Caco-2 (cell line): Measurements from ENCODE around the gene VWA8. TPM values are rescaled to one million over a fixed set of nuclear protein-coding genes. Genes with fewer than 3 reads are reported as not detected.

Experiments
- BruUV-seq: library from RNA; stranded (reverse); fragments of 400-500 nt; replicated peaks from 2 replicates; lab custom pipeline; 2021; lab: Mats Ljungman, UMichigan
- CTCF ChIA-PET: fragments of 300-600 bp; sonication (Branson Sonifier 250); formaldehyde crosslinking; loops from one replicate; lab custom pipeline; 2022; ENCODE audit warnings: antibody characterized with exemption; lab: Charles Lee
- POLR2A ChIA-PET: fragments of 300-600 bp; sonication (Branson Sonifier 250); formaldehyde crosslinking; loops from one replicate; lab custom pipeline; 2022; ENCODE audit warnings: antibody characterized with exemption; lab: Charles Lee
- DNase-seq, 2 experiments: peaks; one replicate each; pipeline versions ENCODE4 v3.0.0 to v3.0.0-alpha.2; 2020 to 2022
- H3K27me3 ChIP-seq: replicated peaks from 2 replicates; pipeline ENCODE4 v1.6.0; 2011; ENCODE audit warnings: low read length; ENCODE audit not compliant: control insufficient read depth, insufficient read depth
- H3K36me3 ChIP-seq: 2 replicates; pipeline ENCODE4 v1.5.1; 2011; ENCODE audit warnings: low read length; ENCODE audit not compliant: control insufficient read depth, insufficient read depth
- H3K4me1 ChIP-seq: fragments of 250-450 bp; sonication (Bioruptor Pico); 2 replicates; pipeline ENCODE4 v1.5.1; 2020; ENCODE audit warnings: mild to moderate bottlenecking
- H3K4me3 ChIP-seq: 2 replicates; pipeline ENCODE4 v1.5.1; 2011; ENCODE audit warnings: low read depth, mild to moderate bottlenecking, control low read depth, low read length
- H3K9me3 ChIP-seq: fragments of 250-450 bp; sonication (Bioruptor Pico); 2 replicates; pipeline ENCODE4 v1.5.1; 2020; ENCODE audit warnings: mild to moderate bottlenecking, moderate library complexity
- H3K27ac Mint-ChIP-seq: one replicate; pipeline ENCODE4 v1.8.0; 2022; ENCODE audit warnings: mixed read lengths; ENCODE audit not compliant: unreplicated experiment
- H3K27me3 Mint-ChIP-seq: one replicate; pipeline ENCODE4 v1.8.0; 2022; ENCODE audit warnings: mixed read lengths; ENCODE audit not compliant: insufficient read depth, unreplicated experiment
- H3K36me3 Mint-ChIP-seq: one replicate; pipeline ENCODE4 v1.8.0; 2022; ENCODE audit warnings: mild to moderate bottlenecking, mixed read lengths; ENCODE audit not compliant: insufficient read depth, unreplicated experiment
- H3K4me1 Mint-ChIP-seq: one replicate; pipeline ENCODE4 v1.8.0; 2022; ENCODE audit warnings: low read depth, mixed read lengths; ENCODE audit not compliant: unreplicated experiment
- H3K4me3 Mint-ChIP-seq: one replicate; pipeline ENCODE4 v1.8.0; 2022; ENCODE audit warnings: mild to moderate bottlenecking, moderate library complexity, mixed read lengths; ENCODE audit not compliant: unreplicated experiment
- H3K9me3 Mint-ChIP-seq: one replicate; pipeline ENCODE4 v1.8.0; 2022; ENCODE audit warnings: mixed read lengths; ENCODE audit not compliant: unreplicated experiment
- intact Hi-C: fragments of 100-400 bp; cut with micrococcal nuclease; formaldehyde crosslinking; loops from one replicate; pipeline ENCODE4 v1.10.0; 2022; ENCODE audit not compliant: unreplicated experiment
- total RNA-seq: library from RNA; stranded (reverse); gene quantifications from 2 replicates; pipeline ENCODE4 v1.2.3, GENCODE V29; 2022
- TF ChIP-seq, protein P1 (sequence below), 2 experiments: fragments of 200-600 bp in 1 of 2; IDR thresholded peaks; 1 replicate in 1 of 2; 2 replicates in 1 of 2; pipeline versions ENCODE4 v1.5.1 to v1.8.0; 2011 to 2022; ENCODE audit warnings: antibody characterized with exemption in 1 of 2, control low read depth in 1 of 2, inconsistent platforms in 1 of 2, low read depth in 1 of 2, low read length in 1 of 2, mild to moderate bottlenecking in 1 of 2, moderate library complexity in 1 of 2; ENCODE audit not compliant: insufficient read depth in 1 of 2, severe bottlenecking in 1 of 2, unreplicated experiment in 1 of 2

The VWA8 gene
- total RNA-seq, 1 experiment from 2014 or later, result 20.7 TPM

- Mint-ChIP-seq H3K4me1 (peaks cover 58% of the 10 kb centered on the region), H3K27me3 (no peaks in the 10 kb centered on the region), H3K4me3 (no peak overlapping the region), H3K27ac (no peak overlapping the region), H3K36me3 (peaks cover 6% of the 10 kb centered on the region), H3K9me3 (peaks cover 16% of the 10 kb centered on the region)
- Histone ChIP-seq H3K9me3 (no peaks in the 10 kb centered on the region), H3K4me3 (no peak overlapping the region), H3K36me3 (no peaks in the 10 kb centered on the region; the same call in 1 of the 2 replicates), H3K4me1 (peaks cover 55% of the 10 kb centered on the region), H3K27me3 (no peaks in the 10 kb centered on the region)
- BruUV-seq, result no TSS peak
- no peak for DNase-seq
- POLR2A ChIA-PET, result no interaction called here
- intact Hi-C loops, result no loop called here
- TF ChIP-seq, protein P1, sequence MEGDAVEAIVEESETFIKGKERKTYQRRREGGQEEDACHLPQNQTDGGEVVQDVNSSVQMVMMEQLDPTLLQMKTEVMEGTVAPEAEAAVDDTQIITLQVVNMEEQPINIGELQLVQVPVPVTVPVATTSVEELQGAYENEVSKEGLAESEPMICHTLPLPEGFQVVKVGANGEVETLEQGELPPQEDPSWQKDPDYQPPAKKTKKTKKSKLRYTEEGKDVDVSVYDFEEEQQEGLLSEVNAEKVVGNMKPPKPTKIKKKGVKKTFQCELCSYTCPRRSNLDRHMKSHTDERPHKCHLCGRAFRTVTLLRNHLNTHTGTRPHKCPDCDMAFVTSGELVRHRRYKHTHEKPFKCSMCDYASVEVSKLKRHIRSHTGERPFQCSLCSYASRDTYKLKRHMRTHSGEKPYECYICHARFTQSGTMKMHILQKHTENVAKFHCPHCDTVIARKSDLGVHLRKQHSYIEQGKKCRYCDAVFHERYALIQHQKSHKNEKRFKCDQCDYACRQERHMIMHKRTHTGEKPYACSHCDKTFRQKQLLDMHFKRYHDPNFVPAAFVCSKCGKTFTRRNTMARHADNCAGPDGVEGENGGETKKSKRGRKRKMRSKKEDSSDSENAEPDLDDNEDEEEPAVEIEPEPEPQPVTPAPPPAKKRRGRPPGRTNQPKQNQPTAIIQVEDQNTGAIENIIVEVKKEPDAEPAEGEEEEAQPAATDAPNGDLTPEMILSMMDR (IDR thresholded peaks at IDR 0.05; ENCODE audit: insufficient read depth in 1 of 2, low read depth in 1 of 2, low read length in 1 of 2, severe bottlenecking in 1 of 2, unreplicated experiment in 1 of 2), result no peak
- CTCF ChIA-PET, result no interaction called here
Observed at GRCh38 chr13:41601718-41602445, 359.0 kb downstream of the VWA8 start.

GRCh38 chr13:41599619-41600018, 361.3 kb downstream of the VWA8 start:
- no peak overlapping the region for H3K4me3 ChIP-seq
- H3K36me3 Mint-ChIP-seq, result no peaks in the 10 kb centered on the region
- intact Hi-C loops, result no loop called here
- no peaks in the 10 kb centered on the region for H3K9me3 ChIP-seq
- H3K9me3 Mint-ChIP-seq, result peaks cover 16% of the 10 kb centered on the region
- H3K27me3 ChIP-seq, result no peaks in the 10 kb centered on the region
- H3K36me3 ChIP-seq, result no peaks in the 10 kb centered on the region; the same call in 1 of the 2 replicates
- no TSS peak for BruUV-seq
- ChIA-PET CTCF (no interaction called here), POLR2A (no interaction called here)
- H3K27ac Mint-ChIP-seq, result peak overlapping the region; percentile 17
- no peak for DNase-seq
- no peak overlapping the region for H3K4me3 Mint-ChIP-seq
- H3K27me3 Mint-ChIP-seq, result no peaks in the 10 kb centered on the region
- H3K4me1 ChIP-seq, result peaks cover 44% of the 10 kb centered on the region
- H3K4me1 Mint-ChIP-seq, result peaks cover 45% of the 10 kb centered on the region
- TF ChIP-seq, protein P1 (IDR thresholded peaks at IDR 0.05; ENCODE audit: insufficient read depth in 1 of 2, low read depth in 1 of 2, low read length in 1 of 2, severe bottlenecking in 1 of 2, unreplicated experiment in 1 of 2), result no peak

DNA sequence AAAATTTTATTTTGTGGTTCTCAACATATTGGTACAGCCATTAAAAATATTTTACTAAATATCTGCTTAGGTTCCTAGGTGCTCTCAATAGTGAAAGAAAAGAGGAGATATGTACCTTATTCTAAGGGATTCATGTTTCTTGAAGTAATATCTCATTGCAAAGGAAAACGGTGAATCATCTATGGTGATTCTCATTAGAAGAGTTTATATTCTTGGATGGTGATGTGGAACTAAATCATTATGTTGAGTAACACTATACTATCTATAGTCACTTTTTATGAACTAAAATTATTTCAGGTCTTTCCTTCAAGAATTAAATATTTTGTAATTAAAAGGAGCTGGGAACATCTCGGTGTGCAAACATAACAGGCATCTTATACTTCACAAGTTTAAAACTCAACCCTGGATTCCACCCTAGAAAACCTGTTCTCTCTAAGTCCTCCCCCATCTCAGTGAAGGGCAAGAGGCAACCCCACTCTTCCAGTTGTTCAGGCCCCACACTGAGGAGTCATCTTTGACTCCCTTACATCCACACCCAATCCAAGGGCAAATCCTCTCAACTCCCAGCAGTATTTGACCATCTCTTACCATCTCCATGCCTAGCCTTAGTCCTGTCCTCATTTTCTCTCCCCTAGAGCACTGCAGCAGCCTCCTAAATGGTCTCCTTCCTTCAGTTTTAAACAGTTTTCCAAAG, 363.4 kb downstream of the VWA8 start:
- H3K9me3 ChIP-seq, result no peaks in the 10 kb centered on the region
- intact Hi-C loops, result no loop called here
- peaks cover 26% of the 10 kb centered on the region for H3K4me1 ChIP-seq
- Mint-ChIP-seq H3K4me3 (no peak overlapping the region), H3K4me1 (peaks cover 33% of the 10 kb centered on the region), H3K27me3 (no peaks in the 10 kb centered on the region), H3K9me3 (peaks cover 16% of the 10 kb centered on the region), H3K27ac (no peak overlapping the region), H3K36me3 (no peaks in the 10 kb centered on the region)
- no peak overlapping the region for H3K4me3 ChIP-seq
- ChIA-PET CTCF (no interaction called here), POLR2A (no interaction called here)
- no peaks in the 10 kb centered on the region for H3K27me3 ChIP-seq
- H3K36me3 ChIP-seq, result no peaks in the 10 kb centered on the region; the same call in 1 of the 2 replicates
- DNase-seq, result no peak
- TF ChIP-seq, protein P1 (IDR thresholded peaks at IDR 0.05; ENCODE audit: insufficient read depth in 1 of 2, low read depth in 1 of 2, low read length in 1 of 2, severe bottlenecking in 1 of 2, unreplicated experiment in 1 of 2), result no peak
- BruUV-seq, result no TSS peak
